Nephron progenitor cell (in vitro differentiated cells): ENCODE measurements around the gene ITIH5.
"Not testable (repeated sequence)": the region's sequence is repeated elsewhere in the genome, so short reads cannot be mapped to it uniquely, and the experiment has no call there.

ENCODE experiments used
- DNase-seq: peaks from one replicate; pipeline ENCODE4 v3.0.0; 2021
- H3K27ac Mint-ChIP-seq: 2 replicates; pipeline ENCODE4 v1.8.0; 2021; ENCODE audit warnings: mild to moderate bottlenecking, moderate library complexity, mixed read lengths
- H3K27me3 Mint-ChIP-seq: 2 replicates; pipeline ENCODE4 v1.8.0; 2021; ENCODE audit warnings: mild to moderate bottlenecking, low read depth, mixed read lengths; ENCODE audit not compliant: poor library complexity
- H3K36me3 Mint-ChIP-seq: 2 replicates; pipeline ENCODE4 v1.8.0; 2021; ENCODE audit warnings: low read depth, mixed read lengths
- H3K4me1 Mint-ChIP-seq: 2 replicates; pipeline ENCODE4 v1.8.0; 2021; ENCODE audit warnings: mixed read lengths
- H3K4me3 Mint-ChIP-seq: 2 replicates; pipeline ENCODE4 v1.8.0; 2021; ENCODE audit warnings: mild to moderate bottlenecking, moderate library complexity, mixed read lengths
- H3K9me3 Mint-ChIP-seq: 2 replicates; pipeline ENCODE4 v1.8.0; 2021; ENCODE audit warnings: mild to moderate bottlenecking, moderate library complexity, mixed read lengths
- TF ChIP-seq, protein P1 (sequence below): fragments of 200-600 bp; sonication (generic); IDR thresholded peaks from 2 replicates; pipeline ENCODE4 v1.5.0; 2021; ENCODE audit warnings: antibody characterized with exemption

Gene ITIH5

DNA sequence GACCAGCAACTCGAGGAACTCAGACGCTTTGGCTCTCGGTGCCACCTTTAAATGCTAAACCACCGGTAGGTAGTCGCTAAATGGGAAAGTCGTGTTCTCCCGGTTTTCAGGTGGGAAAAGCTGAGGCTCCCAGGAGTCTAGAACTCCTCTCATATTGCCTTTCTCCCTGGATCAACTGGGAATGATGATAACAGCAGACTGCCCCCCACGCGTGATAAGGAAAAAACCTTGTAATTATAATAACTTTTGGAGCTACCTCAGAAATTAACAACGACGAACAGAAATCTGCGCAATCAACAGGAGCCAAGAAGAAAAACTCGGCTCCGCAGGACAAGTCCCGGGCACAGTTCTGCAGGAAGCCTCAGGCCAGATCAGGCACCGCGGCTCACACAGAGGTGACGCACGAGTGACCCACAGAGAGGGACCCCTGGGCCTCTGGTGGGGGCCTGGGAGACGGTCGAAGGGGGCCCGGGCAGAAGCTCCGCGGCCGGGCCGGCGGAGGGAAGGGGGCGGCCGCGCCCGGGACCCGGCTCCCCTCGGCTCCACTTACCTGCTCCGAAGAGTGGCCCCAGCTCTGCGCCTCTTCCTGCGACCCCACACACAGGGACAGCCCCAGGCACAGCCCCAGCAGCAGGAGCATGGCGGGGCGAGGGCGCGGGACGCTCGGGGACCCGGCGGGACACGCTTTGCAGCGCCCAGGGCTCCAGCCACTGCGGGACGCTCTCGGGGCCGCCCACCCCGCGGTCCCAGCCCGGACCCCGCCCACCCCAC, at the start of gene ITIH5:
ITIH5 (minus strand) TSS at position 714 of the 771 bp plus-strand sequence; CDS start at position 640, 74 bp downstream.
- peak; percentile 59 for DNase-seq
- no peaks in the 10 kb centered on the region for H3K36me3 Mint-ChIP-seq
- H3K27me3 Mint-ChIP-seq: peaks cover 81% of the 10 kb centered on the region
- no peak within 1 kb of the TSS for H3K27ac Mint-ChIP-seq
- peaks cover 24% of the 10 kb centered on the region for H3K4me1 Mint-ChIP-seq
- no peaks in the 10 kb centered on the region for H3K9me3 Mint-ChIP-seq
- TF ChIP-seq, protein P1, sequence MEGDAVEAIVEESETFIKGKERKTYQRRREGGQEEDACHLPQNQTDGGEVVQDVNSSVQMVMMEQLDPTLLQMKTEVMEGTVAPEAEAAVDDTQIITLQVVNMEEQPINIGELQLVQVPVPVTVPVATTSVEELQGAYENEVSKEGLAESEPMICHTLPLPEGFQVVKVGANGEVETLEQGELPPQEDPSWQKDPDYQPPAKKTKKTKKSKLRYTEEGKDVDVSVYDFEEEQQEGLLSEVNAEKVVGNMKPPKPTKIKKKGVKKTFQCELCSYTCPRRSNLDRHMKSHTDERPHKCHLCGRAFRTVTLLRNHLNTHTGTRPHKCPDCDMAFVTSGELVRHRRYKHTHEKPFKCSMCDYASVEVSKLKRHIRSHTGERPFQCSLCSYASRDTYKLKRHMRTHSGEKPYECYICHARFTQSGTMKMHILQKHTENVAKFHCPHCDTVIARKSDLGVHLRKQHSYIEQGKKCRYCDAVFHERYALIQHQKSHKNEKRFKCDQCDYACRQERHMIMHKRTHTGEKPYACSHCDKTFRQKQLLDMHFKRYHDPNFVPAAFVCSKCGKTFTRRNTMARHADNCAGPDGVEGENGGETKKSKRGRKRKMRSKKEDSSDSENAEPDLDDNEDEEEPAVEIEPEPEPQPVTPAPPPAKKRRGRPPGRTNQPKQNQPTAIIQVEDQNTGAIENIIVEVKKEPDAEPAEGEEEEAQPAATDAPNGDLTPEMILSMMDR: no peak
- peak within 1 kb of the TSS; percentile 83 for H3K4me3 Mint-ChIP-seq

DNA sequence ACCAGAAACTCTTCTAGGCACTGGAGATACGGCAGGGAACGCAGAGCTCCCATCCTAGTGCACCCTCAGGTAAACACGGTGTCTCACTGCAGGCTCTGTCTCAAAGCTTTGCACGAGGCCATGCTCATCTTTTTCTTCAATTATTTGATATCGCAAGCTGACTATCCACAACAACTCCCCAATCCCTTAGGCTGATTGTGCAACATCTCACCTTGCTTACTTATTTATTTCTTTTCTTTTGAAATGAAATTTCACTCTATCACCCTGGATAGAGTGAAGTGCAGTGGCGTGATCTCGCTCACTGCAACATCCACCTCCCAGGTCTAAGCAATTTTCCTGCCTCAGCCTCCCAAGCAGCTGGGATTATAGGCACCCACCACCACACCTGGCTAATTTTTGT, 48.7 kb upstream of the ITIH5 start:
- Mint-ChIP-seq H3K4me1 (no peaks in the 10 kb centered on the region), H3K36me3 (no peaks in the 10 kb centered on the region), H3K27ac (no peak overlapping the region), H3K27me3 (peaks cover 25% of the 10 kb centered on the region), H3K9me3 (no peaks in the 10 kb centered on the region), H3K4me3 (no peak overlapping the region)
- TF ChIP-seq, protein P1: no peak
- no peak for DNase-seq

DNA sequence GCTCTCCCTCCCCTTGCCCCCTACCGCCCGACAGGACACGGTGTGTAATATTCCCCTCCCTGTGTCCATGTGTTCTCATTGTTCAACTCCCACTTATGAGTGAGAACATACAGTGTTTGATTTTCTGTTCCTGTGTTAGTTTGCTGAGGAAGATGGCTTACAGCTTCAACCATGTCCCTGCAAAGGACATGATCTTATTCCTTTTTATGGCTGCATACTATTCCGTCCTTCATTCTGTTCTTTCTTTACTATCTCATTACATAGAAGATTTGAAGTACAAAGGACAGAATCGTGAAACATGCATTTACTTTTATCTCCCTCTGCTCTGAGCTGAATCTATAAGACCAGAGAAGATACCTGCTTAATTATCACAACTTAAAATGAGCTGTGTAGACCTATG, 44.3 kb upstream of the ITIH5 start:
- H3K27me3 Mint-ChIP-seq: peaks cover 24% of the 10 kb centered on the region
- not testable (repeated sequence) for H3K4me1 Mint-ChIP-seq, H3K27ac Mint-ChIP-seq, H3K36me3 Mint-ChIP-seq, DNase-seq, H3K9me3 Mint-ChIP-seq, H3K4me3 Mint-ChIP-seq

DNA sequence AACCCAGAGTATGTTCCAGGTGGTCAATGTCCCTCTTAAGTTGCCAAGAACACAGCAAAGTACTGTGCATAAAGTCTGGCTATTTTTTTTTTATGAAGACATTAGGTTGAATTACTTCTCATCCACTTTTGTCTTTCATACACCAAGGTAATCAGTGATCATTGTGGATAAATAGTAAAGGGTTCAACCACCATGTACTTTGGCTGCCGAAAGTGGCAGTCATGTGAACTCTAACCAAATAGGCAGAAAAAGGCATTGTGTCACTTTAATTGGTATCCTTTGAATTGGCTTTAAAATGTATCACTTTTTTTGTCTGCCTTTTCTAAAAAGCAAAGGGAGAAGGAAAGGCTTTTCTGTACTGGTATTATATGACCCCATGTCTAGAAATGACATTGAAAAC, 43.7 kb upstream of the ITIH5 start:
- TF ChIP-seq, protein P1: no peak
- H3K27me3 Mint-ChIP-seq: peaks cover 29% of the 10 kb centered on the region
- no peak overlapping the region for H3K27ac Mint-ChIP-seq
- no peak overlapping the region for H3K4me3 Mint-ChIP-seq
- H3K4me1 Mint-ChIP-seq: no peaks in the 10 kb centered on the region
- DNase-seq: no peak
- H3K36me3 Mint-ChIP-seq: no peaks in the 10 kb centered on the region
- no peaks in the 10 kb centered on the region for H3K9me3 Mint-ChIP-seq

DNA sequence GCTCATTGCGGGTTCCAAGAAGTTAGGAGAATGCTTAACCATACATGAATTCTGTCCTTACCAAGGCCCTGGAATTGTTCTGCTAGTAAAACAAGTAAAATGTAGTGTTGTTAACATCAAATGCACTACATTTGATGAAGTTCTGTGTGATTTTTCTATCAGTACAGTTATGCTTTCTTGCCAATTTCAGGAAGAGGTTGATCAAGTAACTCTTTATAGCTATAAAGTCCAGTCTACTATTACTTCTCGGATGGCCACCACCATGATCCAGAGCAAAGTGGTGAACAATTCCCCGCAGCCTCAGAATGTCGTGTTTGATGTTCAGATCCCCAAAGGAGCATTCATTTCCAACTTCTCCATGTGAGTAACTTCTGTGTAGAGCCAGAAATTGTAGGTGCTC, 42.1 kb upstream of the ITIH5 start:
- TF ChIP-seq, protein P1: no peak
- H3K27ac Mint-ChIP-seq: no peak overlapping the region
- no peak for DNase-seq

DNA sequence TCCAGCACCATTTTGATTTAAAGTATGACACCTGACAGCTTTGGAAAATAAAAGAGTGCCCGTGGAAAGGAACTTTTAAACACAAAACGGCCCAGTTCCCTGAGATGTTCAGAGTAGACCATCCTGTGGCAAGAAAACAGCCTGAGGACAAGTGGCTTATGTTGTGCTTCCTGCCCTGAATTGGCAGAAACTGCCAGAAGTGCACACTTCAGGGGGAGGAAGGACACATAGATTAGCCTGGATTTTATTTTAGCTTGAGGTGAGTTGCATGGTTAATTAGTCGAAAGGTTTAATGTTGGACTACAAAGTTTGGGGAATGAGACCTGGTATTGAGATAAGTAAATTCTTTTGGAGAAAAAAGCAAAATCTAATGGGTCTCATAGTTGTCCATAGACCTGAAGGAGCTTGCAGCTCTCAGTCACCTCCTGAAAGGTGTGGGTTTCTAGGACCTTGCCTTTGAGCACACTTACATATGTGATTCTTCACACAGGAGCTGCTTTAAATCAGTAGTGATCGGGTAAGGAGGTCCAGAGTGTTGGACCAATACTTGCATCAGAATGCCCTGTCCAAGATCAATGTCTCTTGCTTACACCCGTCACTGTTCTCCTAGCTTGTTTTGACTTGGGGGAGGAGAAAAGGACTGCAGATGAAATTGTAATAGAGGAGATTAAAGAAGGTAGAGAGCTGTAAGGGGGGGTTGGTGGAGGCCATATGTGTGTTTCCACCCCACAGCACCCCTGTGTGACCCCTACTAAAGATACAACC, 41.3 kb upstream of the ITIH5 start:
- Mint-ChIP-seq H3K27me3 (peaks cover 35% of the 10 kb centered on the region), H3K4me3 (no peak overlapping the region), H3K9me3 (no peaks in the 10 kb centered on the region), H3K4me1 (no peaks in the 10 kb centered on the region), H3K27ac (no peak overlapping the region), H3K36me3 (no peaks in the 10 kb centered on the region)
- TF ChIP-seq, protein P1: no peak
- DNase-seq: no peak

More for the DNA sequence above, 42.1 kb upstream of the ITIH5 start:
- H3K27me3 Mint-ChIP-seq: peaks cover 35% of the 10 kb centered on the region
- H3K4me3 Mint-ChIP-seq: no peak overlapping the region
- no peaks in the 10 kb centered on the region for H3K36me3 Mint-ChIP-seq
- H3K4me1 Mint-ChIP-seq: no peaks in the 10 kb centered on the region
- H3K9me3 Mint-ChIP-seq: no peaks in the 10 kb centered on the region
